T follicular helper cell (primary cell): ENCODE data around the gene GRHL1.

Experiments
- DNase-seq: peaks from one replicate; pipeline ENCODE4 v3.0.0-alpha.2; 2020; ENCODE audit warnings: low read depth

GRHL1 gene

GRCh38 chr2:9993488-9994165 lies 42.1 kb downstream of the GRHL1 start:
- no peak for DNase-seq

- DNase-seq, result no peak
Measured at GRCh38 chr2:9994462-9994861, 43.0 kb downstream of the GRHL1 start.

GRCh38 chr2:9995059-9995458 lies 43.6 kb downstream of the GRHL1 start:
- no peak for DNase-seq

- no peak for DNase-seq
Measured at GRCh38 chr2:9996321-9996720, 44.8 kb downstream of the GRHL1 start.

GRCh38 chr2:9997936-9998335 lies 46.4 kb downstream of the GRHL1 start:
- no peak for DNase-seq

- DNase-seq, result no peak
Measured at GRCh38 chr2:9998916-9999654, 47.6 kb downstream of the GRHL1 start.

GRCh38 chr2:9999693-10000092 lies 48.2 kb downstream of the GRHL1 start:
- no peak for DNase-seq

- DNase-seq, result no peak
Measured at GRCh38 chr2:10000541-10000940, 49.0 kb downstream of the GRHL1 start.

- no peak for DNase-seq
Measured at GRCh38 chr2:10001586-10001985, 50.1 kb downstream of the GRHL1 start.

GRCh38 chr2:10002109-10002508 lies 50.6 kb downstream of the GRHL1 start:
- no peak for DNase-seq

GRCh38 chr2:10002681-10003080 lies 51.2 kb downstream of the GRHL1 start:
- no peak for DNase-seq

- DNase-seq, result no peak
Measured at GRCh38 chr2:10003206-10004125, 52.0 kb downstream of the GRHL1 start.

- DNase-seq, result no peak
Measured at GRCh38 chr2:10004401-10004800, 52.9 kb downstream of the GRHL1 start.

GRCh38 chr2:10004836-10005235 lies 53.3 kb downstream of the GRHL1 start:
- DNase-seq, result no peak

- DNase-seq, result no peak
Measured at GRCh38 chr2:10005461-10006235, 54.2 kb downstream of the GRHL1 start.

- DNase-seq, result no peak
Measured at GRCh38 chr2:10006236-10007161, 55.0 kb downstream of the GRHL1 start.

- DNase-seq, result no peak
Measured at GRCh38 chr2:10007435-10007834, 55.9 kb downstream of the GRHL1 start.

GRCh38 chr2:10007921-10008808 lies 56.7 kb downstream of the GRHL1 start:
- no peak for DNase-seq

GRCh38 chr2:10008809-10009176 lies 57.3 kb downstream of the GRHL1 start:
- no peak for DNase-seq
